GM03348 (cell line): ENCODE data around the gene CFAP299.
"Not testable (repeated sequence)": the region's sequence is repeated elsewhere in the genome, so short reads cannot be mapped to it uniquely, and the experiment has no call there.

Source experiments
- DNase-seq: peaks from one replicate; pipeline ENCODE4 v3.0.0; 2012; ENCODE audit warnings: low spot score

The CFAP299 gene

DNA sequence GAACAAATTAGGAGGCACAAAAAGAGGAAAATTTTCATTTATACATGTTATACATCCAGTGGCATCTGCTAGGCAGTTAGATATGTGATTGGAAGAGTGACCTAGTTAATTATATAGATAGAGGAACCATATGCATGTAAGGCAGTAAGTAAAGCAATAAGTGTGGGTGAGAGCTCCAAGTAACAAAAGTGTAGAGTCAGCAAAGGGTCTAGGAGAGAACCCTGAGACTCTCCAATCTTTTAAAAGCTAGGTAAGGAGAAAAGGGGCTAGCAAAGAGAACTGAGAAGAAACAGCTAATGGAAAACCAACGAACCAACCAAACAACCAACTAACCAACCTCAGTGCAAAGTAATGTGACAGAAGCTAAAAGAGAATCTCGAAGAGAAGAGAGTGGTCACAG, 3.8 kb upstream of the CFAP299 start:
- no peak for DNase-seq

DNA sequence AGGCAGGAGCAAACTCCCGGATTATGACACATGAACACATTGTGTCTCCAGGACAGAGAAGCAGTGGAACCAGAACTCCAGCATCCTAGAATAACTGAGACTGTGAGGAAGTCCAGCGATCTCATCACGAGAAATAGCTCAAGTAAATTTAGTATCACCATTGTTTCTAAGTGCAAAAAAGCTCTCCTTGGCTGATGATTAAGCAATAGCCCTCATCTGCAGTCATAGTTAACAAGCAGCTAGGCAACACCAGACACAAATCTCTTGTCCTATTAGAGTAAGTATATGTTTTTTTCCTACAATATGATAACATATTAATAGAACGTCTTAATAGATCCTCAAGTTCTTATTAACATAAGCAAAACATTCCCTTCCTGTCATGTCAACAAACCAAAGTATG, 2.4 kb upstream of the CFAP299 start:
- no peak for DNase-seq

DNA sequence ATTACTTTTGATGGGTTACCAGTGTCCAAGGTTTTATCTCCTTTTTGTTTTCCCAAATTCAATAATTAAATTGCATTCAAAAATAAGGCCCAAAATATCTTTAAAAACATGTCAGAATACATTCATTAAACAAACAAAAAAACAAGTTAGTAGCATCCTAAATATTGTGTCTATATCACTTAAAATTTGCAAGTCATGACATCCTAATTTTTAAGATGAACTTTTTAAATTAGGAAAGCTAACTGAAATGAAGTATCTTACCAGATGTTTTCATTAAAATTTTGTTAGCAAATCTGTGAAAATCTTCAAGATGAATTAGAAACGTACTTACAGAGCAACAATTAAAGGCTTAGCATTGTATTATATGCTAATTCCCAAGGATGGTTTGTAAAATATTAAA, 962 bp upstream of the CFAP299 start:
- DNase-seq, result no peak

DNA sequence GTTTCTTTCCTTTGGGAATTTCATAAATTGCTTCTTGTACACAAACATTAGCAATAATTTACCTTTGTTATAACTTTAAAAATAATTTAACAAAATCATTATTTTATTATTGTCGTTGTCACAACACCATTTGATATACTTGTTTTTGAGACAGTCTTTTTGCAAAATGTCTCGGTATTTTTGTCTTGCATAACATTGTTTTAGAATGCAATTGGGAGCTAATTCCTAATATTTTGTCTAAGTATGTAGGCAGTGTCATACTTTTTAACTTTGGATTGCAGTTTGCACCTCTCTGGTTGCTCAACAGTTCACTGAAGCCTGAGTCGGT, 340 bp upstream of the CFAP299 start:
- DNase-seq, result no peak

DNA sequence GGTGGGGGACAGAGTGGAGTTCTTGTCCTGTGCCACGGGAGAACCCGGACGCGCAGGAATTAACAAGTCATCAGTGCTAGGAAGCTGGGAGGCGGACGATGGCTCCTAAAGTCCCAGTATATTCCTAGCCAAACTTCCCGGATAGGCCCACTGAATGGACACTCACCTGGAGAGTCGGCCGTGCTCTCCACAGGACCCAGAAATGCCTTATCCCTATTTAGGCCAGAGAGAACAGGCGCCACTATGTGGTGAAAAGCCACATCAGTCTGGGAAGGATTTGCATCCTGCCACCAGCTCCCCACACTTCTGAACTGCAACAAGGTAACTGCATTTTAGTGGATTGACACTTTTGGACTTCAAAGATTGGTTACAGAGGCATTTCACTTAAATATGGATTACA, 1.1 kb downstream of the CFAP299 start:
- peak; percentile 48 for DNase-seq

DNA sequence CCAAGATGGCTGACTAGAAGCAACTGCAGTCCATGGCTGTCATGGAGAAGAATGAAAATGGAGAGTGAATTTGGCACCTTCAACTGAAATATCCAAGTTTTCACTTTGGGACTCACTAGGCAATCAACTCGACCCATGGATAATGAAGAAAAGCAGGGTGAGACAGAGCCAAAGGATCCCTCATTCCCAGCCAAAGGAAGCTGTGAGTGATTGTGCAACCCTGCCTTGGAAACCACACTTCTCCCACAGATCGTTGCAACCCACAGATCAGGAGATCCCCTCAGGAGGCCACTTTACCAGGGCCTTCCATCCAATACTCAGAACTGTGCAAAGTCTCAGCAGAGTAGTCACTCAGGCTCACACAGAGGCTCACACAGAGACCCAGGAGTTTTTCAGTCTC, 4.5 kb downstream of the CFAP299 start:
- DNase-seq, result peak; percentile 23

DNA sequence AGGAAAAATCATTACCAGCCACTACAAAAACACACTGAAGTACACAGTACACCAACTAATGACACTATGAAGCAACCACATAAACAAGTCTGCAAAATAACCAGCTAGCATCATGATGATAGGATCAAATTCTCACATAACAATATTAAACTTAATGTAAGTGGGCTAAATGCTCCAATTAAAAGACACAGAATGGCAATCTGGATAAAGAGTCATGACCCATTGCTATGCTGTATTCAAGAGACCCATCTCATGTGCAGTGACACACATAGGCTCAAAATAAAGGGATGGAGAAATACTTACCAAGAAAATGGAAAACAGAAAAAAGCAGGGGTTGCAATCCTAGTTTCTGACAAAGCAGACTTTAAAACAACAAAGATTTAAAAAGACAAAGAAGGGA, 7.2 kb downstream of the CFAP299 start:
- DNase-seq, result not testable (repeated sequence)

DNA sequence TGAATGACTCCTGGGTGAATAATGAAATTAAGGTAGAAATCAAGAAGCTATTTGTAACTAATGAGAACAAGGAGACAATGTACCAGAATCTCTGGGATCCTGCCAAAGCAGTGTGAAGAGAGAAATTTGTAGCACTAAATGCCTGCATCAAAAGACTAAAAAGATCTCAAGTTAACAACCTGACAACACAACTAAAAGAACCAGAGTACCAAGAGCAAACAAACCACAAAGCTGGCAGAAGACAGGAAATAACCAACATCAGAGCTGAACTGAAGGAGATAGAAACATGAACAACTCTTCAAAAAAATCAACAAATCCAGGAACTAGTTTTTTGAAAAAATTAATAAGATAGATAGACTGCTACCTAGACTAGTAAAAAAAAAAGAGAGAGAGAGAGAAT, 8.4 kb downstream of the CFAP299 start:
- DNase-seq, result no peak

DNA sequence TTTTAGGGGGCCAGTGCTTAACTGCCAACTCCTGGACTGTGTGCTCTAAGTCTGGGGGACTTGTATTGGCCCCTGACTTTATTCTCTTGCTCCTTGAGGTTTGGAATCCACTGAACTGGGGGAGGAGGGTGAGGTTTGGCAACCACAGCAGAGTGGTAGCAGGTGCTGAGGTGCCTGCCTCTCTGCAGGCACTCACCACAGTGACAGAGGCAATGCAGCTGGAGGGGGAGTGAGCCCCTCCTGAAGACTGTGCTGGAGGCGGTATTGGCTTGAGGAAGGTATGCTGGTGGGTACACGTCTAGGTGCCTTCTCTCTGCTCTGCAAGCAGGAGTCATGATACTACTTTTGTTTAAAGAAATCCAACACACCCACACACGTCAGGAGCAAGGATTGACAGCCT, 24.6 kb downstream of the CFAP299 start:
- no peak for DNase-seq

DNA sequence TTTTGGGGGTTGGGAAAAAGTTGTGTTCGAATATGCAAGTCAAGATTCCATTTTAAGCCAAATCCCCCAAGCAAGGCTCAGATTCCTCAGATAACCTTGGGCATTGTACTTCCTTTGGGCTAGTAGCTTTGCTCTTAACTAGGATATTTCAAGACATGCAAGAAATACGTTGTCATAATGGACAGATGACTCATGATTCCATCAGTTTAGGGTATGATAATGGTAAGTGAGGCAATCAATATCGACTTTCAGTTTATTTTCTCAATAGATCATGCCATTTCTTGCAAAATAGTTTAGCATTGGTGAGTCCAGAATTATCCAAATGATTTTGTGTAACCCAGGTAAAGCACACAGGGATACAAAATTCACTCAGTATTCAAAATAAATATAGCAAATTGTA, 25.4 kb downstream of the CFAP299 start:
- no peak for DNase-seq

DNA sequence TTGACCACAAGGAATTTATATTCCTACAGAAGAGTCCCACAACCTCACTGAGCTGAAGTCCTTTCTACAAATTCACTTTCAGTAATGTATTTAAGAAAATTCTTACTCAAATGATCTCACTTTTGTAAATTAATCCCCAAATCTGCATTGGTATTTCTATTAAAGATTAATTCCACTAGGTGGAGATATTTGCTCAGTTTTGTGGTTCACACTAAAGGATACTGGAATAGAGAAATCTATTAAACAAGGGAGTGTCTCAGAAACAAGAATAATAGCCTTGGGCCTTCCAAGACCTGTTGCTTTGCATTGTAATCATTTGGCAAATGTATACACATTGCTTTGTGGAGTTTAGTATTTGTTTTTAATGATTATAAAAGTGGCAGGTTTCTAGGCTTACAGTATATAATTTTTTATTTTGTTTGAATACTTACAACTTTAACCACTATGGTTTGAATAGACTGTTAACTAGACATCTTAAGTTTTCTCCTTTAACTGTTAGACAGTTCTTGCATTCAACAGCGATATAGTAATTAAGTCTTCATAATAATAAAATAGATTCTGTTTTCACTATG, 25.9 kb downstream of the CFAP299 start:
- peak; percentile 43 for DNase-seq

DNA sequence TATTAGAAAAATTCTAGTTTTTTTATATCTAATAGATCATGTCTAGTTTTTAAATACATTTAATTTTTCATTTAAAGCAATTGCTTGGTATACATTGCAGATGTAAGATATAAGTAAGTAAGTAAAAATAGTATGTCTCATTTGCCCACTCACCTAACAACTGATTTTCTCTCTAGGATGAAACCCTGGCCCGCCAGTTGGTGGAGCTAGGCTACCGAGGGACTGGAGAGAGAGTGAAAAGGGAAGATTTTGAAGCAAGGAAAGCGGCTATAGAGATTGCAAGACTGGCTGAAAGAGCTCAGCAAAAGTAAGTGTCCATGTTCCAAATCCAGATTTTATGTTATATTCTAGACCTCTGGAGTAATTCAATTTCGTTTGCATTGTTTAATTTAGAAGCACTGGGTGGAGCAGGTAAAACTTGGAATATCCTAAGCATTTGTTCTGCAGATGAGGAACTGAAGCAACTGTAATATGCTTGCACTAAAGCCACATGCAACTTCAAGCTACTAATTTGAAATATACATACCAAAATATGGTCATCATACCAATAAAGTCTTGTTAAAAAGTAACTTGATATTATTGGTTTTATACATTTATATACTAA, 27.1 kb downstream of the CFAP299 start:
- DNase-seq, result peak; percentile 48

DNA sequence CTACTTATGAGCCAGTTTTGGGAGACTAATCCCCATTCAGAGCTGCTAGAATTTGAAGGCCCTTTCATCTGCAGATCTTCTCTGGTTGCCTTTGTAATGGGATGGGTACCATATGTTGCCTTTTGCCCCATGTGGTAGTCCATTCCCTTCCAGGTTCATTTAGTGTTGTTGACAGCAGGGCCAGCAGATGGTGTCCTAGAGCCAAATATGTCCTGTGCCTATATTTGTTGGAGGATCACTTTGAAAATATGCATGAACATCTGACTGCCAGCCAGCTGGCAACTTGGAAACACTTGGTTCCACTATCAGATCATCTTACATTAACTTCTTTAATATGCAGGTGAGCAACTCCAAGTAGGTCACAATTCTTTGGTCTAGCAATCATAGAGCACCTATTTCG, 30.4 kb downstream of the CFAP299 start:
- DNase-seq, result peak; percentile 78

DNA sequence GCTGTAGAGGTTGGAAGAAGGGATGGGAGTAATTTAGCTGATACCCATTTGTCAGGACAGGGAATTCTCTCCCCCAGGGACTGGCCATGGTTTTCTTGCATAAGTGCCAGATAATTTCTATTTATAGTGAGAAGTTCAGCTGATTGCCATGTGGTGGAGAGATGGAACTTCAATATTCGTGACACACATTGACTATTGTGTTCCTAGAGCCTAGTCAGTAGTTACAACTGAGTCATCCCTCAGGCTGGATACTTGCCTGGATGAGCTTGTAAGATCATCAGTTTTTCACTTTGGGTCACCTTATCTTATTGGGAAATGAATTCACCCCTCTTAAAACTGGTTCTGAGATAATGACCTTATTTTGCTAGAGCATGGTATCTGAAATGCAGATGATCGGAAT, 32.2 kb downstream of the CFAP299 start:
- peak; percentile 10 for DNase-seq

DNA sequence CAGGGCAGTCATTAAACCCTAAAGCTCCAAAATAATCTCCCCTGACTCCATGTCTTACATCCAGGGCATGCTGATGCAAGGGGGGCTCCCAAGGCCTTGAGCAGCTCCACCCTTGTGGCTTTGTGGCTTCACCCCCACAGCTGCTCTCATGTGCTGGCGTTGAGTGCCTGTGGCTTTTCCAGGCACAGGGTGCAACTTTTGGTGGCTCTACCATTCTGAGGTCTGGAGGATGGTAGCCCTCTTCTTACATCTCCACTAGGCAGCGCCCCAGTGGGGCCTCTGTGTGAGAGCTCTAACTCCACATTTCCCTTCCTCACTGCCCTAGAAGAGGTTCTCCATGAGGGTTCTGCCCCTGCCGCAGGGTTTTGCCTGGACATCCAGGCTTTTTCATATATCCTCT, 35.1 kb downstream of the CFAP299 start:
- no peak for DNase-seq

DNA sequence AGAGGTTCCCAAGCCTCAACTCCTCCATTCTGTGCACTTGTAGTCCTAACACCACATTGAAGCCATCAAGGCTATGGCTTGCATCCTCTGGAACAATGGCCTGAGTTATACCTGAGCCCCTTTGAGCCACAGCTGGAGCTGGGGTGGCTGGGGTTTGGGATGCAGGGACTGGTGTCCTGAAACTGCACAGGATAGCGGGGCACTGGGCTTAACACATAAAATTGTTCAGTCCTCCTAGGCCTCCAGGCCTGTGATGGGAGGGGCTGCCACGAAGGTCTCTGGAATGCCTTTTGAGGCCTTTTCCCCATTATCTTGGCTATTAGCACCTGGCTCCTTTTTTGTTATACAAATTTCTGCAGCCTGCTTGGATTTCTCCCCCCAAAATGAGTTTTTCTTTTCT, 35.5 kb downstream of the CFAP299 start:
- no peak for DNase-seq

DNA sequence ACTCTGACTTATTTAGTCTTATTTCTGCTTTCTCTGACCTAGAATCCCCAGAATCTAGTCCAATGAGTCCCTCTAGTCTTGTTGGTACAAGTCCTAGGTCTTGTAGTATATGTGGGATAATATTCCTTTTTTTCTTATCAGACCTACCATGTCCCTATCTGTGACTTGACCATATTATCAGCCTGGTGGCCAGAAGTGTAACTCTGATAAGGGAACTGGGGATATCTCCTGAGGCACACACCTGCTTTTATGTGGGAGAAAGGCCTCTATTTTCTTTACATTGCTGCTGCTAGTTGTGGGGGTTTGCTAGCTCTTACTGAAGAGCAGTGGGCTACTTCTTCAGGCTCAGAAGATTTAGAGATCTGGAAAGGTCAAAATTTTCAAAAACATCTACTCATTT, 38.6 kb downstream of the CFAP299 start:
- no peak for DNase-seq

DNA sequence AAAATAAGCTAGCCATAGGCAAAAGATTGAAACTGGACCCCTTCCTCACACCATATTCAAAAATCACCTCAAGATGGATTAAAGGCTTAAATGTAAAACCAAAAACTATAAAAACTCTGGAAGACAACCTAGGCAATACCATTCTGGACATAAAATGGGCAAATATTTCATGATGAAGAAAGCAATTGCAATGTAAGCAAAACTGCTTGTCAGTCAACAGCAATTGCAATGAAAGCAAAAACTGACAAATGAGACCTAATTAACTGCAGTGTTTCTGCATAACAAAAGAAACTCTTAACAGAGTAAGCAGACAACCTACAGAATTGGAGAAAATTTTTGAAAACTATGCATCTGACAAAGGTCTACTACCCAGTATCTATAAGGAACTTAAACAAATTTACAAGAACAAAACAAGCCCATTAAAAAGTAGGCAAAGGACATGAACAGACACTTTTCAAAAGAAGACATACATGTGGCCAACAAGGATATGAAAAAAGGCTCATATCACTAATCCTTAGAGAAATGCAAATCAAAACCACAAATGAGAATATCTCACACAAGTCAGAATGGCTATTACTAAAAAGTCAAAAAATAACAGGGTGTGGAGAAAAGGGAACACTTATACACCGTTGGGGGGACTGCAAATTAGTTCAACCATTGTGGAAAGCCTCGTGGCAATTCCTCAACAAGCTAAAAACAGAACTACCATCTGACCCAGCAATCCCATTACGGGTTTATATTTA, 46.7 kb downstream of the CFAP299 start:
- no peak for DNase-seq

DNA sequence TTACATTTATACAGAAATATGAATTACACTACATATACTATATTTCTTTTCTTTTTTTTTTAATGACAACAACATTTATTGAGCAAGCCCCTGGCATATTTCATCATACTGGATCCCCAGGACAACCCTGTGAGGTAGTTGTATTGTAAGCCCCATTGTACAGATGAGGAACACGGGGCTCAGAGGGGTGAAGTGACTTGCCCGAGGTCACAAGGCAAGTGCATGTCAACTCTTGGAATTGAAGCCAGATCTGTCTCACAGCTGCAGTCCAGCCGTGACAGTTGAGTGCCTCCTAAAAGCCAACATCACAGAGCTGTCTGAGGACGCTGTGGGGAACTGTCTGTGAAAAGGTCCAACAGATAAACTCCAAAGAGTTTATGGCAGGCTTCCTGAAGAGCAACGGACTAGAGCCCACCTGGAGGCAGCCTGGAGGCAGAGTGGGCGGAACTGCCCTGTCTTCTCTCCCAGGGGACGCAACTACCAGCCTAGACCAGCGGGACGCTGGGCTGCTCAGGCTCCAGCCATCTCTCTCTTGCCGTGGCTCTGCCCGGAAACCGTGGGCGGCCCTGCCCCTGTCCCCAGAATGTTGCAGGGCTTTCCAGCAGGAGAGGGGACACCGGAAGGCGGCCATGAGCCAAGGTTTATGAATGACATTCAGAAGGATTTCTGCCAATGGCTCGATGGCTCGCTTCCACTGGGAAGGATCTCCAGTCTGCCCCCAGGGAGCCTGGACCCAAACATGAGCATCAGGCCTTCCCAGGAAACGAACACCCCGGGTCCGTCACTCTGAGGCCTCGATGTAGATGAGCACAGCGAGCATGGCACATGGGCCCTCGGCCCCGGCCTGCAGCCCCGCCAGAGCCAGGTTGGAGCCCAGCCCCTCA, 50.1 kb downstream of the CFAP299 start:
- DNase-seq, result no peak

DNA sequence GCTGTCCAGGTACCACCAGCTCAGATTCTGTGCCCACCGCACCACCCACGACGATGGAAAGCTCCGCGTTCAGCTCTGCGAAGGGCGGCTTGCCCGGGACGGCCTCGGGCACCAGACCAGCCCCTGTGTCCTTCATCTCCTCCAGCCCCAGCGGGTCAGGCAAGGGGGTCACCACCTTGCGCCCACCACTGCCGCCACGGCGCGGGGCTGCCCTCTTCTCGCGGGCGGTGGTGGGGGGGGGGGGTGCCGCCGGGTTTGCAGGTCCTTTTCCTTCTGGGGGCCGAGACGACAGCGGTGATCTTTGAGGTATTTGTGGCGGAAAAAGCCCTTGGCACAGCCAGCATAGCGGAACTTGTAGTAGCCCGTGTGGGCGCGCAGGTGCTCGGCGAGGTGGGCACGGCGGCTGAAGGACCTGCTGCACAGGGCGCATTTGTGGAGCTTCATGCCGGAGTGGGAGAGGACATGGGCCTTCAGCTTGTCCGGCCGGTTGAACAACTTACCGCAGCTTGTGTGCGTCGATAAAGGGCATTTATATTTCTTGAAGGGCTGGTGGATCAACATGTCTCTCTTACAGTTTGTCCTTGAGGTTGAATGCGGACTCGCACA, 50.9 kb downstream of the CFAP299 start:
- DNase-seq, result no peak

DNA sequence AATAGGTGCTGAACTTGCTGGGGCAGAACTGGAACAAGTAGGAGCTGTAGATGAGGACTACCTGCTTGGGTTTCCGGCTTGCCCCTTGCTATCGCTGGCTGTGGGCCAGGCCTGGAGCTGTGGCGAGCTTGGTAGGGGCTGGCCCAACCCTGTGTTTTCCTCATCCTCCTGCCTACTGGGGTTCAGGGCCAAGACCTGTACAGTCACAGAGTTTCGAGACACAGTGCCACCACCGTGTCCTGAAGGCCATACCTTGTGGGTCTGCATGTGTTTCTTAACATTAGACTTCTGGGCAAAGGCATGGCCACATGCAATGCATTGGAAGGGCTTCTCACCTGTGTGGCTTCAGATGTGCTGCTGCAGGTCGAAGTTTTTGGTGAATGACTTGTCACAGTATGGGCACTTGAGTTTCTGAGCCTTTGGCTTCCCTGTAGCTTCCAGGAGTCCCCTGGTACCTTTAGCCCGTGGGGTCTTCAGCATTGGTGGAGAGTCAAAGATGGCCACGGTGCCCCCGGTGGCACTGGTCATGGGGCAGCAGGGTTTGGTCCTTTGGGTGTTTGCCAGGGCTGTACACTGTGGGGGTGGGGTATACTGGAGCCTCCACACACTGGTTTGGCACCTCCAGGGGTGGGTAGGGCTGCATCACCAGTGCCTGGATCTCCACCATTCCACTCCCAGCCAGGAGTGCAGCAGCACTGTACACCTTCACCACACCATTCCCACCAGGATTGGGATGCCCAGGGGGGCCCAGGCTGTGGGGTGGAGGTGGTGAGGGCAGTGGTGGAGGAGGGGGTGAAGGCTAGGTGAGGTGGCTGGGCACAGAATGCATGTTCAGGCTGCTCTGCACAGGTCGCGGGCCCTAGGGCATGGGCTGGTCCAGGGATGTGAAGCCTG, 52.1 kb downstream of the CFAP299 start:
- no peak for DNase-seq

DNA sequence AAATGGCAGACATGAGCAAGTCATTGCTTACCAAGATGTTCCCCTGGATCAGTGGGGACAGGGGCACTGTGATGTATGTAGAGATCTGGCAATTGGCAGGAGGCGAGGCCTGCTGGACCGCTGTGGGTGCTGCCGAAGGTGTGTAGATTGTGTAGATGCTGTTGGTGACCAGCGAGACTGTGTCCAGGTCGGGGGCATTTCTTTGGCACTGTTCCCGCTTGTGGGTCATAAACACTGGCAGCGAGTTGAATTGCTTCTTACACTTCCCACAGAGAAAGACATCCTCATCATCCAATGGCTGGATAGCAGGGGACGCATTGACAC, 52.7 kb downstream of the CFAP299 start:
- no peak for DNase-seq
